ENCODE results near the gene RBPJL.

The RBPJL gene

DNA sequence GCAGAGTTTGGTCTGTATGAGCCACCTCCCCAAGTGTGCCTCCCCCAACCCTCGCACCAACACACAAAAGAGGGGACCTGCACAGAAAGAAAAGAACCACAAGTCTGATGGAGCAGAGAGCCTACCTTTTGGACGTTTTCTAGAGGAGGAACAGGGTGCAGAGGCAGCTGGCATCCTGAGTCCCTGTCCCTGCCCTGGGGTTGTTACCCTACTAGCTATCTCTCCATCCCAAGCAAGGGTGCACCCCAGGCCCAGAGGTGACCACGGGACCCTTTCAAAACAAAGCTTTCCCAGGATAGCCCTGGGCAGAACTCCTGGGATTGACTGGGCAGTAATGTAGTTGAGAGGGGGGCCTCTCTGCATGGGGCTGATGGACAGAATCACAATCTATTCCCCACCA is 11.2 kb downstream of the RBPJL start:
- no peak for DNase-seq (ENCODE audit: low read depth in 2 of 2)

DNA sequence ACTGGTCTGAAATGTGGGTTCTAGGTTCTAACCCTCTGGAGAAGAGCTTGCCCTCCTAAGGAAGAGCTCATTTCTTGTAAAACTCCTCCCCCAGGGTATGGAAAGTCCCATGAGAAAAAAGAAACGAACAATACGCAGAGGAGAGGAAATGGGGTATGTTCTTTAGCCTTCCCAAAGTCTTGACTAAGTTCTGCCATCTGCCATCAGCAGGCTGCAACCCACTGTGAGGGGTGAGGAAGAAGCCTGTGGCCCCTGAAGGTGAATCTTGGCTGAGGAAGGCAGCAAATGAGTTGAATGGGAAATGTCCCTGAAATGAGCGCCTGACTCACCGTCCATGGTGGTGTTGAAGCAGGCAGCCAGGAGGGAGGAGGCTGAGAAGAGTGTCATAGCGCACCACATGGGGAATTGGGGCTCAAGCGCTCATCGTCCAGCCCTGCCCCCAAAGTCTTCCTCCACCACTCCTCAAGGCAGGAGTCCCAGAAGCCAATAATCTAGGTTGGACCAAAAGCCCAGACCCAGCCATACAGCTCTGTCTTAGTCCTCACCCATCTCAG is 11.8 kb downstream of the RBPJL start:
- DNase-seq (ENCODE audit: low read depth in 2 of 2): no peak

DNA sequence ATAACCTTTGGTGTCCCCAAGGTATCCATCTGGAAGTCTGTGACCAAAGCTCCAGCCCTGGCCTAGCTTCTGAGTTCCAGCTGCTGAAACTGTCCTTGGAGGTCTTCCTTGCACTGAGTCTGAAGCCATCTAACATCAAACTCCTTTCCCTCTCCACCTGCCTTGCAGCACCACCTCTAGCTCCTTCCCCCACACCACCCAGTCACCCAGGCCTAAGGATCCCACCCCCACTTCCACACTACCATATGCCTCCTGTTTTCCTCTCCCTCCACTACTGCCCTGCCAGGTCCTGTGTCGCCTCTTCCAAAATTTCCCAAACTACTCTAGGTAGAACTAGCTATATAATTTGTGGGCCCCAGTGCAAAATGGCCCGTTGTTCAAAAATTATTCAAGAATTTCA is 12.3 kb downstream of the RBPJL start:
- DNase-seq (ENCODE audit: low read depth in 2 of 2): no peak

DNA sequence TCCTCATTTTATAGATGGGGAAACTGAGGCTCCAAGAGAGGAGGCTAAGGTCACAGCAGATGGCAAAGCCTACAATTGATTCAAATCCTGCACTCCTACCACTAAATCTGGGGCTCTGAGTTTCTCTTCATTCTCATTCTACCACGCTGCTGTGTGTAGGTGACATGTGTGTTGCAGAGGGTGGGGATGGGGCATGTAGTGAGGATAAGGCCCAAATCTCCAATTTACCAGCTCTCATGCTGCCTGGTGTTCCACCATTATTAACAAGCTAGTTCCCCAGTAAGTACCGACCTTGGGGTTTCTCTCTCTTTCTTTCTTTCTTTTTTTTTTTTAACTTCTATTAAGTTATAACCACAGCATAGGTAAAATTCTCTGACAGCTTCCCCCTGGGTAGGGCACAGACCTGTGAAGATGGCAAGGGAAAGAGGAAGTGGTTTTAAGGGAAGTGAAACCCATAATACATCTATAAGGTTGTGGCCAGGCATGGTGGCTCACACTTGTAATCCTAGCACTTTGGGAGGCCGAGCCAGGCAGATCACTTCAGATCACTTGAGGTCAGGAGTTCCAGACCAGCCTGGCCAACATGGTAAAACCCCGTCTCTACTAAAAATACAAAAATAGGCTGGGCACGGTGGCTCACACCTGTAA is 14.4 kb downstream of the RBPJL start:
- DNase-seq (ENCODE audit: low read depth in 2 of 2): no peak

DNA sequence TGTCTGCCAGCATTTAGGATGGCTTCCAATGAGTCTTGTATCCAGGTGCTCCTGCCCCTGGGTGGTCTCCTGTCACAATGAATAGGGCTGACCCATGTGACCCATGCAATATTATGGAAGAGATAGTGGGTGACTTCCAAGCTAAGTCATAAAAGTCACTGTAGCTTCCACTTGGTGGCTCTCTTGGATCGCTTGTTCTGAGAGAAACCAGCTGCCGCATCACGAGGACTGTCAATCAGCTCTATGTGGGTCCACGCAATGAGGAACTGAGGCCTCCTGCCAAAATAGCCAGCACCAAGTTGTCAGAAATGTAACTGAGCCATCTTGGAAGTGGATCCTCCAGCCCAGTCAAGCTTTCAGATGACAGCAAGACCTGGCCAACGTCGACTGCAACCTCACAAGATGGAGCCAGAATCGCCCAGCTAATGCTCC is 16.3 kb downstream of the RBPJL start:
- no peak for DNase-seq (ENCODE audit: low read depth in 2 of 2)

DNA sequence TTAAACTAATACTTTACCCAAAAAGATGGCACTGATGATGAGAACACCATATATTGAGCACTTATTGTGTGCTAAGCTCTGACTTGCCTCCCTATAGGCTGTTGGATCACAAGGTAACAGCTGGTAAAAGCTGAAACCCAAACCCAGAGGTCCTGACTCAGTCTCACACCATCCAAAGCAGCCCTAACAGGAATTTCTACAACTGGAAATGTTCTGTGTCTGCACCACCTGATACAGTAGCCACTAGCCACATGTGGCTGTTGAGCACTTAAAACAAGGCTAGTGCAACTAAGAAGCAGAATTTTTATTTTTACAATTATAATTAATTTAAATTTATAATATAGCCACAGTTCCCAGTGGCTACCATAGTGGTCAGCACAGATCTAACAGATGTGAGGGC is 17.1 kb downstream of the RBPJL start:
- no peak for DNase-seq (ENCODE audit: low read depth in 2 of 2)

DNA sequence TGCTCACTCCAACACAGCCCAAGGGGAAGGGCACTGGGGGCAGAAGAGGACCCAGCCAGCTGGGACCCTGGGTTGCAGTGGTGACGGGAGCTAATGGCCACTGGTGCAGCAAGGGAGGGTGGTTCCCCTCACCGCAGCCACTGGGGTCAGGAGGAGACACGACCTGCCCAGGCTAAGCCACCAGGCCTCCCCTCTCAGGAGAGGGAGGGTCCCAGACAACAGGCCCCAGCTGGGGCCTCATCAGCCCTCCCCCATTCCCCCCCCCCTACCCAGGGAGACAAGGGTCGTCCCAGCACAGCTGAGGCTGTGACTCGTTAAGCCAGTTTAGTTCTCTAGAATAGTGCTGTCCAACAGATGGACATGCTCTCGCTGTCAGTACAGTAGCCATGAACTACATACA is 18.7 kb downstream of the RBPJL start:
- no peak for DNase-seq (ENCODE audit: low read depth in 2 of 2)

DNA sequence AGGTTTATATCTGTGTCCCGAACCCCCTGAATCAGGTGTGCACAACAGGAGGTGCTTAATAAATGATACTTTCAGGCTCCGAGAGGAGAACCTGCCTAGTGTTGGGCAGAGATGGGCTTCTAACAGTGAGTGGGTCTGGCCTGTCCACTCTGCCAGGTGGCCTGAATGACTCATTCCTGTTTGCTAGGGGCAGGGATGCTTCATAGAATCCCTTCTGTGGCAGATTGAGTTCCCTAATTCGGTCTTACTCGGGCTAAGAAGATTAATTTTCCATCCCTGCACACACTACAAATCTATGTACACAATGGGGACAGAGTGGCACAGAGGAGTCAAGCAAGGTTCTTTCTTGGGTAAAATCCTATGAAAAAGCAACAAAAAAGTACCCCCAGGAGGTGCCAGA is 21.8 kb downstream of the RBPJL start:
- DNase-seq (ENCODE audit: low read depth in 2 of 2): no peak

DNA sequence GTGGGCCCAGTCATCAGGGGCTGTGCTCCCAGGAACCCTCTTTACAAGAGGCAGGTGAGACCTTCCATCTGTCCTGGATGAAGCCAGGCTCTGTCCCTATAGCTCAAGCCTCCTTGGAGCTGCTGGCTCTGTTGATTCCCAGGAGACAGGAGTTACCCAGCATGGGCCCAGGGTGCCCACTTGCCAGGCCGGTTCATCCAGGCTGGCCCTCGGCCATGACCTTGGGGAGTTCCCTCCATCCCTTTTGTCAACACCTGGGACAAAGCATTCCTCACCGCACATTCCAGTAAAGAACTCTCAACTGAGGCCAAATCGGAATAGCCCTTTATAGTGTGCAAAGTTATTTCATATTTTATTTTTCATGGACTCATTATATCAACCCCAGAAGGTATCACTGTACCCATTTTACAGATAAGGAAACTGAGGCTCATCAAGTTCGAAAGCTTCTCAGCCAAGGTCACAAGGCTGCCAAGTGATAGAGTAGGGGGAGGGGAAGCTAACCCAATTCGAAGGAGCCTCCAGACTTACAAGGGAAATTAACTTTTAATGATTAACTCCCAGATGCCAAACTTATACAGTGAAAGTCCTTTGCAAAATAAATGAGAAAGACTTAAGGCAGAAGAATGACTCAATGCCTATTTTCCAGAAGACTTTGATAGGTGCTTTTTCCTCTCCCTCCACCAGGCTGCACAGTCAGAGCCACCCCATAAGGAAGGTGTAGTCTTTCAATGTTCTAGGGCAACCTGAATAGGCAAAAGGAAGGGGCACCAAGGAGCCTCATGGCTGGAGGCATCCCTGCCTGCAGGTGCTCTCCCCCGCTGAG is 23.1 kb downstream of the RBPJL start:
- no peak for DNase-seq (ENCODE audit: low read depth in 2 of 2)

DNA sequence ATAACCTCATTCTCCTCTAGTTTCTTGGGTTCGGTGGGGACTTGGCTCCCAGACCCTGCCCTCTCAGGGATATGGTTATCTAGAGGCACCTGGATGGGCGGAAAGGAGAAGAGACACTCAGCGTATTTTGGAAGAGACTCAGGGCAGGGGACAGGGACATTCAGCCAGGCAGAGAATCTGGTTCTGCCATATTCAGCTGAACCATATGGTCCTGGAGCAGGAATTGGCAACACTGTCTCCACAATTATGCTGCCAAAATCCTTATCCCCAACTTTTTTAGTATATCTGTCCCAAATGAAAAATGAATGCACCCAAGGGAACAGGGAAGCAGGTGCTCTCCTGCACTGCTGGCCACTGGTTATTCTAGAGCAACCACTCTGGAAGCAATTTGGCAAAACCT is 23.8 kb downstream of the RBPJL start:
- no peak for DNase-seq (ENCODE audit: low read depth in 2 of 2)

DNA sequence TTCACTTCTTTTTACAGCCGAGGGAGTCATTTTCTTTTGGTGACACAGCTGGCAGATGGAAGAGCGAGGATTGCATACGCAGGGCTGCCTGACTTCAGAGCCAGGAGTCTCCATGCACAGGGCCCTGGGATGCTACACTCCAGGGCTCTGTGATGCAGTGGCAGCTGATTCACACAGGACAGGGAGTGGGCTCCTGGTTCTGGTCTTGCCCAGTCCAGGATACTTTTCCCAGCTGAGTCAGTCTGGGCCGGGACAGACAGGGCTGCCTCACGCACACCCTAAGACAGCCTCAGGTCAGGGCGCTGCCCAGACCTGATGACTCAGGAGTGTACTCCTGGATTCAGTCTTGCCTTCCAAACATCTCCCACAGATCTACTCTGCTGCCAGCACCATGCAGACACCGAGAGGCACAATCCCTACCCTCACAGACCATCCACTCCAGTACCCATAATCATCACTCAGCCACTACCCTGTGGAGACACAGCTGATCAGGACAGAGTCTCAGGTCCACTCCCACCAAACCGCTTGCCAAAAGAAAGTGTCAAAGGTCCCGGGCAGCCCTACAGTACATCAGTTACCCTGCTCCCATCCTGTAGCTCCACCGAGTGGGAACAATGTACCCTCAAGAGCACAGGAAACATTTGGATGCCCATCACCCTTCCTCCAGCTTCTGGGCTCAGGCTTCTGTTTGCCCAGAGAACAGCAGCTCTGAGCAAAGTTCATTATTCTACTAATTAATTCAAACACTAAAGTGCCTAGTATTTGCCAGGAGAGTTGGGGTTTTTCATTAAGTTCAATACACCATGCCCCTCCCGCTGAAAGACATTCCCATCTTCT is 30.1 kb downstream of the RBPJL start:
- no peak for DNase-seq (ENCODE audit: low read depth in 2 of 2)

DNA sequence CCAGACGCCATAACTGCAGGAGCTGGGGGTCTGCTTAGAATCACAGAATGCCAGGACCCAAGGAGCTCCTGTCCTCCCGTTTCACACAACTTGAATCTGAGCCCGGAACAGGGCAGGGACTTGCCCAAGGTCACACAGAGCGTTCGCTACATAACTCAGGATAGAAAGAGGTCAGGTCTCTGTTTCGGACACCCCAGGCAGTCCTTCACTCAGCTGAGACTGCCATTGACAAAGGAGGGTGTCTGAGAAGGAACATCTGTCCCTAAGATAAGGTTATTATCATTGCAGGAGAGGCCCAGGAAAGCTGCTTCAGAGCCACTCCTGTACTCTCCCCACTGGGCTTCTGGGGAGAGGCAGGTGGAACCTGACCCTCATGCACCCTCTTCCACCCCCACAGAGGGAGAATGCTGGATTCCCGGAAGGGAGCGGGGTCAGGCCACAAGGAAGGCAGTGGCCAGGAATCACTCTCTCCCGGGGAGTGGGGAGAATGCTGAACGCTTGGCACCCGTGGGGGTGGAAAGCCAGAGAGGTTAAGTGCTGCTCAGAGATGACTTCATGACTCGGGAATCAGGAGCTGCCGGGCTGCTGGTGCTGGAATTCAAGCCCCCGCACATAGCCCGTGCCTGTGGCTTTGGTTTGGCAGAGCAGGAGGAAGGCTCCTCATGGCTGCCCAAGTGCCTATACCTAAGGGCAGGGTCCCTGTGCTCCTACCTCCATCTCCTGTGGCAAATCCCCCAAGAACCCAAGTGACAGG is 30.9 kb downstream of the RBPJL start:
- no peak for DNase-seq (ENCODE audit: low read depth in 2 of 2)

DNA sequence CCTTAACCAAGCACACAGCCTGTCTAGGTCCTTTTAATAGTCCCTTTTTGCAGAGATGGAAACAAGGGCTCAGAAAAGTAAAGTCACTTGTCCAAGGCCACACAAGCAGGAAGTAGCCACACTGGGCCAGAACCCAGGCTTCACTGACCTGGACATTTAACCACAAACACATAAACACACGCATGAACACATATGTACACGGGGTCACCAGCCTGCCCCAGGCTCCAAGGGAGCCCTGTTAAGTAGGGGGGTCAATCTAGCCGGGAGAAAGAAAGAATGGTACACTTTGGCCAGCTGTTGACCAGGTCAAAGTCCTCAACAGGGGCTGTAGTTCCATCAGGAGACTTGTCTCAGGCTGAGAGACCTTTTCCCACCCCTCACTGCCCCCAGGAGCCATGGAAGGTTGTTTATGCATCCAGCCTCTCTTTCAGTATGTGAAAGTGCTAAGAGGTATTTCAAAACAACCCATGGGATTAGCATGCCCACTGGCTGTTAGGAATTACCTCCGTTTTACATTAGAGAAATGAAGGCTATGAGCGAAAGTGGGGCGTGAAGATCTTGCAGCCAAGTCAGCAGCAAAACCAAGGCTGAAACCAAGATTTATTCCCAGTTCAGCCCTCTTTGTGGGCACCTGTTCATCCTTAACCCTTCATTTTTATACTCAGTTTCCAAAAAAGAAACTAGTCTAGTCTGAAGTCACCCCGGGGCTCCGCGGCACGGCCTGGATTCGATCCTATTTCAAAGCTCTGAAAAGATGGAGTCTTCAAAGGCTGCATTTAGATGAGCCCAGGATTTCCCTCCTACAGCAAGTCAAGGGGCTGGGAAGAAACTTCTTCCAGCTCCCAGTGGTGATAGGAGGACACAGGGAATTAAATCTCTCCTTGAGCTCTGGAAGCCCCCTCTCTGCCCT is 31.7 kb downstream of the RBPJL start:
- DNase-seq (ENCODE audit: low read depth in 2 of 2): no peak

DNA sequence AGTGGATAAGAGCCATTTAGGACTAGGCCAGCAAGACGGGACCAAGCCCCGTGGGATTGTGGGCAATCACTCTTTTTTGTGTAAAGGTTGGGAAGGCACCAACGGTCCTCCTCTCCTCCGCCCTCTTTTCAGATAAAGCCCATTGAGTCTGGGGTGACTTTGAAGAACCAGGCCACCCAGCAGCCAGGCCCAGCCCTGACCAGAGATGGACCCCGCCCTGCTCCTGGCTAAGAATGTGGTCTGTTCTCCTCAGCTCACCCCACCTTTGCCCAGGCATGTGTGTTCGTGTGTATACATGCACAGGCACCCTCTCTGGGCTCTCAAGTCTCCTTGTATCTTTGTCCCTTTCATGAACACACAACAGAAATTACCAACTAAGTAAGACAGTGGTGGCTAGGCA is 32.4 kb downstream of the RBPJL start:
- no peak for DNase-seq (ENCODE audit: low read depth in 2 of 2)

DNA sequence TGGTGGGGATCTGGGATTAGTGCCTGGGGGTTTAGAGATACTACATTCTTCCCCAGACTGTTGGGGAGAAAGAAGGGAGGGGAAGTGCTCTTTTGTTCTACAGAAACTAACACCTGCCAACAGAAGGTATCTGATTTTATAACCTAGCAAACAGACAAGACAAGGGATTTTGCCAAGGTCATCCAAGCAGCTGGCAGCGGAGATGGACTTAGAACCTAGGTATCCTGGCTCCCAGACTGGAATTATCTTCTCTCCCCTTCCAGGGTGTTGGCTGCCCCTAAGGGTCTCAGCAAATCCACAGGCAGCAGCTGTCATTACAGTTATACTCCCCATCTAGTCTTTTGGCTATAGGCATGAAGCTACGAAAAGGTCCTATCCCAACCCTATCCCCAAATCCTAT is 33.2 kb downstream of the RBPJL start:
- no peak for DNase-seq (ENCODE audit: low read depth in 2 of 2)

DNA sequence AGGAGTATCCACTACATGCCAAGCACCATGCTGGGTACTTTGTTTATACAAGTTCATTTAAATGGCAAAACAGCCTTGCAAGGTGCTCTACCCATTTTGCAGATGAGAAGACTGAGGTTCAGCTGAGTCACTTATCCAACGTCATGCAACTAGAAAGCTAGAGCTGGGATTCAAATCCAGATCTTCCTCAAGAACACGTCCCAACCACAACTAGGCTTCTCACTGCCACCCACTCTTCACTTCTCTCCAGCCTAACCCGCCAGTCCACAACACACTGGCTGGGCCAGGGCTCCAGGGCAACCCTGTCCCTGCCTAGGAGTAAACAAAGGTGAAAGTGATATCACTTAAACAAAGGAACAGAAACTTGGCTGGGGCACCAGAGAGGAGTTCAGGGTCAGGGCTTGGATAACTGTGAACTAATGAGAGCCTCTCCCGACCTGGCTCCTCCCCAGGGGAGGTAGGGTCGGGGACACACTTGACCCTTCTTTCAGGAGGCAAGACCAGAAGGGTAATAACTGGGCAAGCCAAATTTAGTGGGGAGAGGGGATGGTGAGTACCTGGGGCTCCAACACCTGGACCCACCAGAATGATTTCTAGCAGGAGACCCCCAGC is 33.7 kb downstream of the RBPJL start:
- no peak for DNase-seq (ENCODE audit: low read depth in 2 of 2)

DNA sequence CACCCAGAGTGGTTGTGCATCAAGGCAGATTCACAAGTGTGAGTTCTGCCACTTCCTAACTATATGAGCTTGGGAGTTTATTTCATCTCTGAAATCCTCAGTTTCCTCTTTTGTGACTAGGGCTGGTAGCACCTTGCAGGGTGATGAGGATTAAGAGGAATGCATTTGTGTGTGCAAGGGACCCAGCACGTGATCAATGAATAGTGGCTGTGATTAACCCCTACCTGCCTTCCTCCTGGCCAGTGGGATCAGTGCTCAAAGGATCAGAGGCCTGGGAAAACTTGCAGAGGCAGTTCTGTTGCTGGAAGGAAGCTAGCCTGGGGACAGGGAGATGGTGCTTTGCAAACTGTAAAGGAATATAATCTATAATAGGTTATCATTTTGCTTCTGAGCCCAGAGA is 34.3 kb downstream of the RBPJL start:
- no peak for DNase-seq (ENCODE audit: low read depth in 2 of 2)

DNA sequence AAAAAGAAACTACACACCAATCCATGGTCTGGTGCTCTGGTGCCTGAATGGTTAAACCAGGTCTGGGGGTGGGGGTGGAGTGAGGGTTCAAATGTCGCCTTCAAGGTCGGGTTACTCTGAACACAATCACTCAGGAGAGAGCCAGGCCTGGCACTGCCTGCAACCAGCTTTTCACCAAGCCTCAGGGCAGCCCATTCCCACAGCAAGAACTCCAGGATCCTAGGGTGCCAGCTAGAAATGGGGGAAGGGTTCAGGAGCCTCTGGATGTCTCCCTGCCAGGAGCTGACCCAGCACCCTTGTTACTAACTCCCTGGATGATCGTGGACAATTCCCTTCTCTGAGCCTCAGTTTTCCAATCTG is 34.9 kb downstream of the RBPJL start:
- no peak for DNase-seq (ENCODE audit: low read depth in 2 of 2)

DNA sequence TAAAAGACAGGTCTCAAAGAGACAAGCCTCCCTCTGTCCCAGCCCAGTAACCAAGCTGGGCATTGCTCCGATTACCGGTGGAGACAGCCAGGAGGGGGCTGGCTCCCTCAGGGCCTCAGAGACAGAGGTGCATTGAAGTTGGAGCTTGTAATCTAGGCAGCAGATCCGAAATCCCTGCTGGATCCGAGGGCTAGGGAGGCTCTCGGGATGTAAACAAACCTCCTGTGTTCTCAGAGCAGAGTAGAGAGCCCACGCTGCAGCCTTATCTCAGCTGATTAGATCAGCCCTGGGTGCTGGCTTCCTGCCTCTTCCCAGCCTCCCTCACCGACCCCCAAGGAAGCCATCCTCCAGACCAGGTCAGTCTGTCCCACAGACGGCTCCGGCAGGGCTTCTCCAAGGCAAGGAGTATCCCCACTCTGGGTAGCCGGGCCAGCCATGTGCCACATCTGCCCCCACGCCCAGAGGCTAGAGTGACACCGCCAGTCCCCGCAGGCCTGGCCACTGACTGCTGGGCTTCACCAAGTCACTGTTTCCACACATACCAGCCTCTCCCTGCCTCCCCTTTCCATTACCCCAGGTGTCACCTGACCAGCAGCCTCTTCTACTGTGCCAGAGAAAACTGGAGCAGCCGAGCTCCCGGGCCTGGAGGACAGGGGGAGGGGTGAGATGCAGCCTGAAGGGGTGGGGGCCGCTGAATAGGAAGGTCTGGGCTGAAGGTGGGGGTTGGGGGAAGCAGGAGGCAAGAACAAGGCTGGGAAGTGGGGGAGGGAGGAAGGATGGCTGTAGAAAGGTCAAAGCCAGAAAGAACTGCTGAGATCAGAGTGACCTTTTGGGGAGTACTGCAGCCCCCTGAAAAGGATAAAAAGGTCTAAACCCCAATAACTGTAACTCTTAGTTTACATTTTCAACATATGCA is 35.6 kb downstream of the RBPJL start:
- DNase-seq (ENCODE audit: low read depth in 2 of 2): no peak

All from stimulated activated CD8-positive, alpha-beta memory T cell treated with anti-CD3 and anti-CD28 coated beads, Interleukin-2, amount 100 ng/mL, for 1 hour (primary cell).